HEK293 (cell line): Measurements from ENCODE around the gene IVNS1ABP.

Experiments
- CTCF ChIA-PET: fragments of 350-600 bp; formaldehyde crosslinking; extraction: SDS; loops from one replicate; lab custom pipeline; 2021; ENCODE audit warnings: antibody characterized with exemption; lab: Yijun Ruan, JAX
- POLR2A ChIA-PET: fragments of 300-600 bp; formaldehyde crosslinking; extraction: SDS; loops from one replicate; lab custom pipeline; 2020; ENCODE audit warnings: antibody characterized with exemption, inconsistent platforms; lab: Yijun Ruan, JAX
- H3K27ac ChIP-seq: fragments of 200-500 bp; sonication (Bioruptor generic); 2 replicates; pipeline ENCODE4 v1.5.1; 2014; ENCODE audit warnings: low read depth, low read length, control low read depth, inconsistent platforms; ENCODE audit errors: extremely low read depth
- H3K36me3 ChIP-seq, 2 experiments: fragments of 200-500 bp in 1 of 2; sonication (Bioruptor generic) in 1 of 2; 1 replicate in 1 of 2; 2 replicates in 1 of 2; pipeline ENCODE4 v1.5.1; 2014 to 2017; ENCODE audit warnings: inconsistent platforms in 2 of 2, low read length in 2 of 2; ENCODE audit not compliant: control insufficient read depth in 2 of 2, insufficient read depth in 1 of 2
- H3K4me1 ChIP-seq: fragments of 200-500 bp; sonication (Bioruptor generic); 2 replicates; pipeline ENCODE4 v1.5.1; 2014; ENCODE audit warnings: mild to moderate bottlenecking, low read length, inconsistent platforms; ENCODE audit not compliant: control insufficient read depth, insufficient read depth
- H3K4me3 ChIP-seq: 2 replicates; pipeline ENCODE4 v1.5.1; 2011; ENCODE audit warnings: low read depth, mild to moderate bottlenecking, control low read depth, low read length, moderate library complexity
- H3K9me3 ChIP-seq: fragments of 200-500 bp; sonication (Bioruptor generic); 2 replicates; pipeline ENCODE4 v1.5.1; 2014; ENCODE audit warnings: low read depth, low read length, inconsistent platforms; ENCODE audit not compliant: control insufficient read depth, insufficient read depth
- GFI1B ChIP-seq: fragments of 450-650 bp; formaldehyde crosslinking; IDR thresholded peaks from 2 replicates; pipeline ENCODE4 v1.5.1; 2016; ENCODE audit warnings: missing biosample characterization, missing genetic modification characterization
- GLI2 ChIP-seq: fragments of 450-650 bp; formaldehyde crosslinking; IDR thresholded peaks from 2 replicates; pipeline ENCODE4; 2017; ENCODE audit warnings: missing biosample characterization, missing genetic modification characterization, low read depth, borderline replicate concordance
- GLIS1 ChIP-seq: fragments of 450-650 bp; formaldehyde crosslinking; IDR thresholded peaks from 2 replicates; pipeline ENCODE4 v1.5.1; 2016; ENCODE audit warnings: missing biosample characterization, missing genetic modification characterization
- IKZF3 ChIP-seq: fragments of 450-650 bp; IDR thresholded peaks from 2 replicates; pipeline ENCODE4 v1.5.0; 2018; ENCODE audit warnings: missing biosample characterization, mild to moderate bottlenecking, missing genetic modification characterization, moderate library complexity
- KLF9 ChIP-seq: fragments of 450-650 bp; formaldehyde crosslinking; IDR thresholded peaks from 2 replicates; pipeline ENCODE4 v1.5.1; 2016; ENCODE audit warnings: missing biosample characterization, missing genetic modification characterization, low read depth
- MEIS1 ChIP-seq: sonication (generic); formaldehyde crosslinking; IDR thresholded peaks from 2 replicates; pipeline ENCODE4 v1.8.1; 2022; ENCODE audit warnings: missing genetic modification reagents, mild to moderate bottlenecking, borderline replicate concordance
- OVOL3 ChIP-seq: fragments of 450-650 bp; formaldehyde crosslinking; IDR thresholded peaks from 2 replicates; pipeline ENCODE4 v1.5.1; 2016; ENCODE audit warnings: missing biosample characterization, missing genetic modification characterization
- SP2 ChIP-seq: fragments of 450-650 bp; formaldehyde crosslinking; IDR thresholded peaks from 2 replicates; pipeline ENCODE4 v1.5.1; 2016; ENCODE audit warnings: missing biosample characterization, missing genetic modification characterization
- ZIC2 ChIP-seq: fragments of 450-650 bp; formaldehyde crosslinking; IDR thresholded peaks from 2 replicates; pipeline ENCODE4 v1.5.1; 2016; ENCODE audit warnings: missing biosample characterization, missing genetic modification characterization
- ZNF132 ChIP-seq: fragments of 450-650 bp; formaldehyde crosslinking; IDR thresholded peaks from 2 replicates; pipeline ENCODE4 v1.5.1; 2017; ENCODE audit warnings: missing biosample characterization, missing genetic modification characterization, borderline replicate concordance
- ZNF221 ChIP-seq: fragments of 450-650 bp; formaldehyde crosslinking; IDR thresholded peaks from 2 replicates; pipeline ENCODE4 v1.5.1; 2017; ENCODE audit warnings: missing biosample characterization, missing genetic modification characterization, borderline replicate concordance
- ZNF274 ChIP-seq, 2 experiments: fragments of 200-500 bp in 1 of 2; fragments of 450-650 bp in 1 of 2; sonication (Bioruptor generic) in 1 of 2; formaldehyde crosslinking in 1 of 2; IDR thresholded peaks; 2 replicates each; pipeline versions ENCODE4 v1.5.1 to v1.6.1; 2014 to 2016; ENCODE audit warnings: borderline replicate concordance in 1 of 2, inconsistent platforms in 1 of 2, low read length in 1 of 2, missing biosample characterization in 1 of 2, missing genetic modification characterization in 1 of 2
- ZNF292 ChIP-seq: fragments of 450-650 bp; formaldehyde crosslinking; IDR thresholded peaks from 2 replicates; pipeline ENCODE4 v1.5.1; 2016; ENCODE audit warnings: low read depth, missing biosample characterization, missing genetic modification characterization, borderline replicate concordance
- ZNF311 ChIP-seq: fragments of 450-650 bp; formaldehyde crosslinking; IDR thresholded peaks from 2 replicates; pipeline ENCODE4 v1.5.1; 2017; ENCODE audit warnings: missing biosample characterization, missing genetic modification characterization, borderline replicate concordance
- ZNF426 ChIP-seq: fragments of 450-650 bp; formaldehyde crosslinking; IDR thresholded peaks from 2 replicates; pipeline ENCODE4 v1.5.1; 2017; ENCODE audit warnings: missing biosample characterization, missing genetic modification characterization, mild to moderate bottlenecking, inconsistent platforms, moderate library complexity
- ZNF433 ChIP-seq: fragments of 450-650 bp; formaldehyde crosslinking; IDR thresholded peaks from 2 replicates; pipeline ENCODE4 v1.5.1; 2016; ENCODE audit warnings: missing biosample characterization, missing genetic modification characterization, low read depth
- ZNF501 ChIP-seq: fragments of 450-650 bp; formaldehyde crosslinking; IDR thresholded peaks from 2 replicates; pipeline ENCODE4 v1.5.1; 2016; ENCODE audit warnings: missing biosample characterization, missing genetic modification characterization
- ZNF555 ChIP-seq: fragments of 450-650 bp; formaldehyde crosslinking; conservative IDR thresholded peaks from 2 replicates; pipeline ENCODE4 v1.5.1; 2017; ENCODE audit warnings: missing biosample characterization, mild to moderate bottlenecking, missing genetic modification characterization, inconsistent platforms
- ZNF596 ChIP-seq: fragments of 450-650 bp; IDR thresholded peaks from 2 replicates; pipeline ENCODE4 v1.5.0; 2018; ENCODE audit warnings: missing biosample characterization, mild to moderate bottlenecking, missing genetic modification characterization, moderate library complexity
- ZNF600 ChIP-seq: fragments of 450-650 bp; formaldehyde crosslinking; IDR thresholded peaks from 2 replicates; pipeline ENCODE4 v1.5.1; 2016; ENCODE audit warnings: missing biosample characterization, missing genetic modification characterization
- ZNF664 ChIP-seq: fragments of 450-650 bp; formaldehyde crosslinking; IDR thresholded peaks from 2 replicates; pipeline ENCODE4 v1.5.1; 2016; ENCODE audit warnings: missing biosample characterization, missing genetic modification characterization
- ZNF677 ChIP-seq: fragments of 450-650 bp; IDR thresholded peaks from 2 replicates; pipeline ENCODE4 v1.5.0; 2018; ENCODE audit warnings: missing biosample characterization, mild to moderate bottlenecking, missing genetic modification characterization, moderate library complexity
- ZSCAN18 ChIP-seq: fragments of 450-650 bp; formaldehyde crosslinking; IDR thresholded peaks from 2 replicates; pipeline ENCODE4 v1.5.1; 2016; ENCODE audit warnings: missing biosample characterization, missing genetic modification characterization
- TF ChIP-seq, protein P1 (sequence below): fragments of 450-650 bp; formaldehyde crosslinking; IDR thresholded peaks from 2 replicates; pipeline ENCODE4 v1.5.0; 2017; ENCODE audit warnings: missing biosample characterization, missing genetic modification characterization, borderline replicate concordance

The IVNS1ABP gene

DNA sequence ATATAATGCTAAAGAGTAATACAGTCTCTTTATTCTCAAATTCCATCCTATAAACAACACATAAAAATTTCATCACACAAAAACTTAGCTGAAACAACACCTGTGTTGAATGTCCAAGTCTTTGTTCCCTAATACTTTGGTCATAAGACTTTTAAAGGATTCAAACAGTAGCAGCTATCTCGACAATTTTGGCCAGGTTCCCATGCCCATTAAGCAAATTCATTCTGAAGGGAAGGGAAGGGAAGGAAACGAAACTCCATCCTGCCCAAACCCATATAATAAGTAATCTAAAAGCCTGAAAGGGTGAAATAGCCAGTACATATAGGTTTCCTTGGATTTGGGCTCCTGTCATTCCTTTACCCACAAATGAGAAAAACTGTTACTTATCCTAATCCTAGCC, 7.5 kb downstream of the IVNS1ABP start:
- Histone ChIP-seq H3K4me3 (no peak overlapping the region), H3K27ac (no peak overlapping the region), H3K36me3 (peaks cover 30 to 59% of the 10 kb centered on the region in 2 experiments), H3K9me3 (no peaks in the 10 kb centered on the region), H3K4me1 (peaks cover 8% of the 10 kb centered on the region)
- ChIA-PET CTCF (interaction anchor here (1.0 to 1.5 kb wide), 2 partner anchors 9 to 360 kb away, joined by 3 to 6 read pairs; no protein-coding TSS in a partner anchor), POLR2A (no interaction called here)
- no peak for TF ChIP-seq GFI1B (tag by site-specific recombination)
- TF ChIP-seq ZNF664 (tag by site-specific recombination): peak; percentile 48; the same call in 1 of the 2 replicates
- no peak for TF ChIP-seq ZNF596
- no peak for TF ChIP-seq IKZF3
- no peak for TF ChIP-seq ZIC2
- TF ChIP-seq, protein P1, sequence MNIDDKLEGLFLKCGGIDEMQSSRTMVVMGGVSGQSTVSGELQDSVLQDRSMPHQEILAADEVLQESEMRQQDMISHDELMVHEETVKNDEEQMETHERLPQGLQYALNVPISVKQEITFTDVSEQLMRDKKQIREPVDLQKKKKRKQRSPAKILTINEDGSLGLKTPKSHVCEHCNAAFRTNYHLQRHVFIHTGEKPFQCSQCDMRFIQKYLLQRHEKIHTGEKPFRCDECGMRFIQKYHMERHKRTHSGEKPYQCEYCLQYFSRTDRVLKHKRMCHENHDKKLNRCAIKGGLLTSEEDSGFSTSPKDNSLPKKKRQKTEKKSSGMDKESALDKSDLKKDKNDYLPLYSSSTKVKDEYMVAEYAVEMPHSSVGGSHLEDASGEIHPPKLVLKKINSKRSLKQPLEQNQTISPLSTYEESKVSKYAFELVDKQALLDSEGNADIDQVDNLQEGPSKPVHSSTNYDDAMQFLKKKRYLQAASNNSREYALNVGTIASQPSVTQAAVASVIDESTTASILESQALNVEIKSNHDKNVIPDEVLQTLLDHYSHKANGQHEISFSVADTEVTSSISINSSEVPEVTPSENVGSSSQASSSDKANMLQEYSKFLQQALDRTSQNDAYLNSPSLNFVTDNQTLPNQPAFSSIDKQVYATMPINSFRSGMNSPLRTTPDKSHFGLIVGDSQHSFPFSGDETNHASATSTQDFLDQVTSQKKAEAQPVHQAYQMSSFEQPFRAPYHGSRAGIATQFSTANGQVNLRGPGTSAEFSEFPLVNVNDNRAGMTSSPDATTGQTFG: no peak
- no peak for TF ChIP-seq ZNF132
- TF ChIP-seq OVOL3 (tag by site-specific recombination): no peak

GRCh38 chr1:185308126-185308525, 8.9 kb downstream of the IVNS1ABP start:
- ChIA-PET CTCF (interaction anchor here (0.6 kb wide), 1 partner anchor 26 kb away, joined by 3 read pairs; no protein-coding TSS in a partner anchor), POLR2A (no interaction called here)
- H3K4me1 ChIP-seq: peaks cover 5% of the 10 kb centered on the region; the same call in 1 of the 2 replicates
- H3K4me3 ChIP-seq: no peak overlapping the region
- TF ChIP-seq ZNF555 (no peak), ZNF501 (tag by site-specific recombination) (no peak), GLI2 (tag by site-specific recombination) (no peak), GLIS1 (no peak), ZNF600 (no peak), ZNF433 (tag by site-specific recombination) (no peak), ZNF426 (tag by site-specific recombination) (no peak), ZNF311 (no peak), KLF9 (no peak), ZSCAN18 (tag by site-specific recombination) (no peak), ZNF292 (tag by site-specific recombination) (no peak), ZNF677 (tag by site-specific recombination) (no peak), ZNF221 (tag by site-specific recombination) (no peak), MEIS1 (CRISPR knock-in tag) (no peak), ZNF274 (IDR thresholded peaks at IDR 0.05; ENCODE audit: low read length) (no peak), ZNF274 (tag by site-specific recombination; IDR thresholded peaks at IDR 0.05; ENCODE audit: borderline replicate concordance) (no peak), SP2 (tag by site-specific recombination) (no peak)
- no peak overlapping the region for H3K27ac ChIP-seq
- no peaks in the 10 kb centered on the region for H3K9me3 ChIP-seq
- peaks cover 34 to 72% of the 10 kb centered on the region in 2 experiments for H3K36me3 ChIP-seq
